Suprapubic skin (tissue), 3 donors: ENCODE data around the gene NEUROG1.

Experiments used
- POLR2A ChIP-seq, 2 donors: fragments of 450-650 bp; IDR thresholded peaks; one replicate each; pipeline ENCODE4 v1.6.1; 2017; ENCODE audit warnings: antibody characterized with exemption in 2 of 2, mild to moderate bottlenecking in 2 of 2, moderate library complexity in 2 of 2
- TF ChIP-seq, protein P1 (sequence below), 2 donors: fragments of 200-600 bp in 1 of 2; fragments of 450-650 bp in 1 of 2; sonication (generic) in 1 of 2; IDR thresholded peaks; one replicate each; pipeline ENCODE4 v1.5.1; 2016 to 2019; ENCODE audit warnings: antibody characterized with exemption in 2 of 2, mild to moderate bottlenecking in 1 of 2, moderate library complexity in 1 of 2

DNA sequence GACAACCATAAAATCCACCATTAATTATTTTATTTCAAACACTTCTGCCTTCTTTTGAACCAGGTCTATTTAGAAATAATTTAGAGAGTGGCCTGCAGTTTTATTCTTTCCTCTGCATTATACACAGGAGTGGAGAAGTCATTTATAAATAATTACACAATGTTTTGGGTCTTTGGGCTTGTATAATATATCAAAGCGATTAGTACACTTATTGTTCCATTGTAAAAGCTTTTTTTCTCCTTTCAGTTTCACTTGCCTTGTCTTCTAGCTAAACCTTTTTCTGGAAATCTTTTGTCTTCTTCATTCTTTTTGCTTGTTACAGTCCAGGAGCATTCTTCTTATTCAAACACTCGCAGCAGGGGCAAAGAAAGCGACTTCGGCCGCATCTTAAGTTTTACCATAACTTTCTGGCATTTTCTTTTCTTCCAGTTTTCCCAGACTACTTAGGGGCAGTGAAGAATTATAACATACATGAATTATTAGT, 7.3 kb upstream of the NEUROG1 start:
- TF ChIP-seq POLR2A (IDR thresholded peaks at IDR 0.05) = no peak
- TF ChIP-seq, protein P1, sequence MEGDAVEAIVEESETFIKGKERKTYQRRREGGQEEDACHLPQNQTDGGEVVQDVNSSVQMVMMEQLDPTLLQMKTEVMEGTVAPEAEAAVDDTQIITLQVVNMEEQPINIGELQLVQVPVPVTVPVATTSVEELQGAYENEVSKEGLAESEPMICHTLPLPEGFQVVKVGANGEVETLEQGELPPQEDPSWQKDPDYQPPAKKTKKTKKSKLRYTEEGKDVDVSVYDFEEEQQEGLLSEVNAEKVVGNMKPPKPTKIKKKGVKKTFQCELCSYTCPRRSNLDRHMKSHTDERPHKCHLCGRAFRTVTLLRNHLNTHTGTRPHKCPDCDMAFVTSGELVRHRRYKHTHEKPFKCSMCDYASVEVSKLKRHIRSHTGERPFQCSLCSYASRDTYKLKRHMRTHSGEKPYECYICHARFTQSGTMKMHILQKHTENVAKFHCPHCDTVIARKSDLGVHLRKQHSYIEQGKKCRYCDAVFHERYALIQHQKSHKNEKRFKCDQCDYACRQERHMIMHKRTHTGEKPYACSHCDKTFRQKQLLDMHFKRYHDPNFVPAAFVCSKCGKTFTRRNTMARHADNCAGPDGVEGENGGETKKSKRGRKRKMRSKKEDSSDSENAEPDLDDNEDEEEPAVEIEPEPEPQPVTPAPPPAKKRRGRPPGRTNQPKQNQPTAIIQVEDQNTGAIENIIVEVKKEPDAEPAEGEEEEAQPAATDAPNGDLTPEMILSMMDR (IDR thresholded peaks at IDR 0.05) = no peak
